ENCODE results near the gene SEPTIN6.

- TF ChIP-seq KDM5B (CRISPR knock-in tag; IDR thresholded peaks at IDR 0.05; ENCODE audit: borderline replicate concordance) (no peak), ZNF557 (CRISPR knock-in tag; IDR thresholded peaks at IDR 0.05) (no peak), MXI1 (IDR thresholded peaks at IDR 0.05; ENCODE audit: borderline replicate concordance, low read depth, low read length) (no peak), RAD21 (CRISPR knock-in tag; IDR thresholded peaks at IDR 0.05) (no peak), TP53 (CRISPR knock-in tag; conservative IDR thresholded peaks at IDR 0.05) (no peak)
- TF ChIP-seq, protein P1, sequence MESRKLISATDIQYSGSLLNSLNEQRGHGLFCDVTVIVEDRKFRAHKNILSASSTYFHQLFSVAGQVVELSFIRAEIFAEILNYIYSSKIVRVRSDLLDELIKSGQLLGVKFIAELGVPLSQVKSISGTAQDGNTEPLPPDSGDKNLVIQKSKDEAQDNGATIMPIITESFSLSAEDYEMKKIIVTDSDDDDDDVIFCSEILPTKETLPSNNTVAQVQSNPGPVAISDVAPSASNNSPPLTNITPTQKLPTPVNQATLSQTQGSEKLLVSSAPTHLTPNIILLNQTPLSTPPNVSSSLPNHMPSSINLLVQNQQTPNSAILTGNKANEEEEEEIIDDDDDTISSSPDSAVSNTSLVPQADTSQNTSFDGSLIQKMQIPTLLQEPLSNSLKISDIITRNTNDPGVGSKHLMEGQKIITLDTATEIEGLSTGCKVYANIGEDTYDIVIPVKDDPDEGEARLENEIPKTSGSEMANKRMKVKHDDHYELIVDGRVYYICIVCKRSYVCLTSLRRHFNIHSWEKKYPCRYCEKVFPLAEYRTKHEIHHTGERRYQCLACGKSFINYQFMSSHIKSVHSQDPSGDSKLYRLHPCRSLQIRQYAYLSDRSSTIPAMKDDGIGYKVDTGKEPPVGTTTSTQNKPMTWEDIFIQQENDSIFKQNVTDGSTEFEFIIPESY (CRISPR knock-in tag; IDR thresholded peaks at IDR 0.05), result no peak
- TF ChIP-seq, protein P2, sequence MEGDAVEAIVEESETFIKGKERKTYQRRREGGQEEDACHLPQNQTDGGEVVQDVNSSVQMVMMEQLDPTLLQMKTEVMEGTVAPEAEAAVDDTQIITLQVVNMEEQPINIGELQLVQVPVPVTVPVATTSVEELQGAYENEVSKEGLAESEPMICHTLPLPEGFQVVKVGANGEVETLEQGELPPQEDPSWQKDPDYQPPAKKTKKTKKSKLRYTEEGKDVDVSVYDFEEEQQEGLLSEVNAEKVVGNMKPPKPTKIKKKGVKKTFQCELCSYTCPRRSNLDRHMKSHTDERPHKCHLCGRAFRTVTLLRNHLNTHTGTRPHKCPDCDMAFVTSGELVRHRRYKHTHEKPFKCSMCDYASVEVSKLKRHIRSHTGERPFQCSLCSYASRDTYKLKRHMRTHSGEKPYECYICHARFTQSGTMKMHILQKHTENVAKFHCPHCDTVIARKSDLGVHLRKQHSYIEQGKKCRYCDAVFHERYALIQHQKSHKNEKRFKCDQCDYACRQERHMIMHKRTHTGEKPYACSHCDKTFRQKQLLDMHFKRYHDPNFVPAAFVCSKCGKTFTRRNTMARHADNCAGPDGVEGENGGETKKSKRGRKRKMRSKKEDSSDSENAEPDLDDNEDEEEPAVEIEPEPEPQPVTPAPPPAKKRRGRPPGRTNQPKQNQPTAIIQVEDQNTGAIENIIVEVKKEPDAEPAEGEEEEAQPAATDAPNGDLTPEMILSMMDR (CRISPR knock-in tag; IDR thresholded peaks at IDR 0.05), result no peak
- TF ChIP-seq, protein P3, sequence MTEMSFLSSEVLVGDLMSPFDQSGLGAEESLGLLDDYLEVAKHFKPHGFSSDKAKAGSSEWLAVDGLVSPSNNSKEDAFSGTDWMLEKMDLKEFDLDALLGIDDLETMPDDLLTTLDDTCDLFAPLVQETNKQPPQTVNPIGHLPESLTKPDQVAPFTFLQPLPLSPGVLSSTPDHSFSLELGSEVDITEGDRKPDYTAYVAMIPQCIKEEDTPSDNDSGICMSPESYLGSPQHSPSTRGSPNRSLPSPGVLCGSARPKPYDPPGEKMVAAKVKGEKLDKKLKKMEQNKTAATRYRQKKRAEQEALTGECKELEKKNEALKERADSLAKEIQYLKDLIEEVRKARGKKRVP (CRISPR knock-in tag; IDR thresholded peaks at IDR 0.05), result no peak
Observed at GRCh38 chrX:119738742-119739141, 45.8 kb upstream of the SEPTIN6 start.

All from HepG2 (cell line).